Putamen (tissue), 1 donor: Measurements from ENCODE around the gene EPHA3.
A peak's percentile ranks its signal among the peaks of the same experiment; 100 is the strongest.

Experiments used
- DNase-seq: peaks from one replicate; pipeline ENCODE4 v3.0.0-alpha.2; 2016; ENCODE audit warnings: low spot score

EPHA3 gene

DNA sequence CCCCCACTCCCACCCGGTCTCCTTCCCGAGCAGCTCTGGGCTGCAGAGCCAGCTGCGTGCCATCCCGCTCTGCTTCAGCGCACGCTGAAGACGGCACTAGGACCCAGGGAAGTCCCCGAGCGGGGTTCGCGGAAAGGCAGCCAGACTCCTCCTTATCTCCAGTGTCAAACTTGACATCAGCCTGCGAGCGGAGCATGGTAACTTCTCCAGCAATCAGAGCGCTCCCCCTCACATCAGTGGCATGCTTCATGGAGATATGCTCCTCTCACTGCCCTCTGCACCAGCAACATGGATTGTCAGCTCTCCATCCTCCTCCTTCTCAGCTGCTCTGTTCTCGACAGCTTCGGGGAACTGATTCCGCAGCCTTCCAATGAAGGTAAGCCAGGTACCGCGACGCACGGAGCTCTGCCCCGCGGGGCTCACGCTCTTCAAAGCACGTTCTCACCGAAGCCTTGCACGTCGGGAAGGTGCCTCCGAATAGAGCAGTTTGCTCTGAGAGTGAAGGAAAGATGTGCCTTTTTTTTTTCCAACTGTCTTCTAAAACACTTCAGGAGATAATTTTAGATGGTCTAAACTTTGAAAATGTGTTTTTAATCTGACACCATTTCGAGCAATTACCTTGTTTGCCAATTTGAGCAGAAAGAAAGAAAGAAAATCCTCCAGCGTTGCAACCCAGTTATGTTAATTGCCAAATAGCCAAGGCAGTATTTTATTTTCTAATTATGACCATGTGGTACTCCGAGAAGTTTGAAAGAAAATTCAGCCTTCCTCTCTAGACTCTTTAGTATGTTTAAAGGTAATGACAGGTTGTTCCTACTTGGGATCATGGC is at the start of gene EPHA3:
EPHA3 (plus strand) TSS at position 161 of the 830 bp plus-strand sequence; CDS start at position 289, 128 bp downstream.
- DNase-seq = peak; percentile 83

DNA sequence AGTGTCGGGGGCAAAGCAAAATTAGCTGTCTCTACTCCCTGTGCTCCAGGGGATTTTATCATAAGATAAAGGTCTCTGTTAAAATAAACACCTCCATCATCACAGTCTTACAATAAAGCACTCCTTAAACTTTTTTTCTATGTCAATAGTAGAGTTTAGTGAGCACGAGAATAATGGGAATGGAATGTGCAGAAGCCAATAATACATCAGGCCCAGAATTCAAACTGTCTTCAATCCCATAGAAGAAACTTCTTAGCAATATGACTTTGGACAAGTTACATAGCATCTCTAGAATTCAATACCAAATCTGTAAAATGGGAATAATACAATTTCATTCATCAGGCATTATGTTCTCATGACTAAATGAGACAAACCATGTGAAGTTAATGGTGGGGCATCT is 49.0 kb upstream of the EPHA3 start:
- DNase-seq = no peak

GRCh38 chr3:89059211-89059925 is 48.1 kb upstream of the EPHA3 start:
- DNase-seq = no peak

GRCh38 chr3:89061259-89061658 is 46.2 kb upstream of the EPHA3 start:
- DNase-seq = no peak

DNA sequence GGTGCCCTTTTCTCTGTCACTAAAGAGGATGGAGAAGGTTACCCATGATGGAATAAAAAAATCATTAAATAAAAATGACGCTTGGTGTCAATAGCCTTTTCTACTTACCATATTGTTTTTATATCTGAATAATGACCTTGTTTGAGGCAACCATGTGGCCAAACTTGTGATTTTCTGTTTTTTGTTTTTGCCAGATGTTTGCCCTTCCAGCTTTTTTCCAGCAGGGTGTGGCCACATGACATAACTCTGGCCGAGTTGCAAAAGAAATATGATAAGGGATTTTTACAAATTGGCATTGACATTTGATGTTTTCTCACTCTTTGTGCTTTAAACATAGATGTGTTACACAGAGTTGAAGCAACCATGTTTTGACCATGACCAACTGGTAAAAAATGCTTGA is 39.7 kb upstream of the EPHA3 start:
- no peak for DNase-seq

DNA sequence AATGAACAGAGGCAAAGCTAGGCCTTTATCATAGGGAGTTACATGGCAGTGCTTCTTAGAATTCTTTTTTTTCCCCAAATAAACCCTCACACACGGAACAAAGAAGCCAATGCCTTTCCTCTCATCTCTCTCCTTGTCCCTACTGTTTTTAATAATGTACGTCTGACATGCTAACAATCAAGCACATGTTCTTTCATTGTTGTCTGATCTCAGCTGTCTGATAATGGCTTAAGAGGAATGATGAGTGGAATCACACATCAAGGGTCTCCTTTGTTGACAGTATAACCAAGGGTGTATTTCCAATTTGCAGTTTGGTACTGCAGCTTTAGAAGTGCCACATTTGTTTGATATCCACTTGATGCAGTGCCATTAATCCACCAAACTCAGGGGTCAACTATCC is 34.8 kb upstream of the EPHA3 start:
- DNase-seq = no peak

DNA sequence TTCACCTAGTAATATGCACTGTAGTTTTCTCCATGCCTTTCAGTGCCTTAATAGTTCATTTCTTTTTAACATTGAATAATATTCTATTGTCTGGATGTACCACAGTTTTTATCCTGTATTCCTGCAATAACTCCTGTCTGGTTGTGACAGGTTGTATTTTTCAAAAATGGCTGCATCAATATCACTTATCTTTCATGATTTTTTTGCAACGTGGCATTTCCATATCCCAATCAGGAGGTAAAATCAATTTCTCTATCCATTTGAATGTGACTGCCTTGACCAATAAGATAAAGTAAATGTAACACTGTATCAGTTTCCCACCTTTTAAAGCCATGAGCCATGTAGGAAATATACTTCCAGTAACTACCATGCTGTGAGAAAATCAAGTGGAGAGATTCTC is 27.5 kb upstream of the EPHA3 start:
- DNase-seq = no peak

GRCh38 chr3:89087851-89088250 is 19.6 kb upstream of the EPHA3 start:
- no peak for DNase-seq

- no peak for DNase-seq
These were observed 9.2 kb upstream of the EPHA3 start for GRCh38 chr3:89098173-89098572.

- DNase-seq = peak; percentile 43
These were observed 8.3 kb upstream of the EPHA3 start for GRCh38 chr3:89098964-89099585.

DNA sequence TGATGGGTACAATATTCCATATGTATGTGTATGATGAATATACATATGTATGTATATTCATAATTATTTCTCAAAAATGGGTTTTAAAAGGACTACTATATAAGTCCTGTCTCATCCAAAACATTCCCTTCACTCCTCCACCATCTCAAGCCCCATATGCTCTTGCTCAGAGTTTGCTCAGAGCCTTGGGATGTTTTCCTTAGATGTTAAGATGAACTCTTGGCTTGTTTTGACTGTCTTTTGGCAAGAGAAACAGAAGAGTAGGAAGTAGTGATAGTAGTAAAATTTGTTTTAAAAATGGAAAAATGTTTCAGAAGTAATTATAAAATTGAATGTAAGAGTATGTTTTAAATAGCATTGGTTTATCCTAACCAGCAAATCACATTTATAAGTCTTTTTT is 6.2 kb upstream of the EPHA3 start:
- no peak for DNase-seq

DNA sequence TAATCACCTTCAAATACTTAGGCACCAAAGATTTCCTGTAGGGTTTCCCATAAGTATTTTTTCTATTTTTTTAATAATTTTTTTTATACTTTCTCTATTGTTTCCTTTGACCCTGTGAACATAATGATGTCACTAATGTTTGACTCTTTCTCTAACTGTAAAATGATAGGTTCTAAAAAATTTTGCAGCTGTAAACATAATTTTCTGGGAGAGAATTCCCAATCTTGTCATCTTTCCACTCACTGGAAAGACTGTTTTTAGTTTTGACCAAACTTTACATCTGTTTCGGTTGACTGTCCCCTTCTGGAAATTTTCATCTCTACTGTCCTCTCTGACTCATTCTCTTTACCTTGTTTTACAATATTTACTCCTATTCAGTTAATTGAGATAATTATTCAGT is 5.5 kb upstream of the EPHA3 start:
- no peak for DNase-seq

GRCh38 chr3:89104499-89104898 is 2.9 kb upstream of the EPHA3 start:
- DNase-seq = no peak

DNA sequence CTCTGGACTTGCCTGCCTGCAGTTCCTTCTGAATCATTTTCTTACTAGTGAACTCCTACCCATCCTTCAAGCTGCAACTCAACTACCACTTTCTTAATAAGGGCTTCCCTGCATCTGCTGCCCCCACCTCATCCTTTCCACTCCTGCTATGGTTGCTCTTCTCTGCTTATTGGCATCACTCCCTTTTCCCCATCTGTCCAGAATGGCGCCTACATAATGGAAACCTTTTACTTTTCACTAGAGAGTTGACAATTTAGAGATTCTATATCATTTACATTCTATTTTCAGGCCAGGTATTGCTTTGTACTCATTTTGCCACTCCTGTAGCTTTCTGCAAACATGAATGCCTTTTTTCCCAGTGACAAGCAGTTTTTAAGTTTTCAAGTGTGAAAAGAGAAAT is 1.9 kb upstream of the EPHA3 start:
- DNase-seq = no peak

- no peak for DNase-seq
These were observed 800 bp downstream of the EPHA3 start for GRCh38 chr3:89108291-89108550.

GRCh38 chr3:89113344-89113743 is 5.9 kb downstream of the EPHA3 start:
- no peak for DNase-seq

- peak; percentile 71 for DNase-seq
These were observed 6.7 kb downstream of the EPHA3 start for GRCh38 chr3:89113893-89114840.

GRCh38 chr3:89114841-89115223 is 7.4 kb downstream of the EPHA3 start:
- no peak for DNase-seq

- DNase-seq = no peak
These were observed 9.1 kb downstream of the EPHA3 start for GRCh38 chr3:89116476-89116875.

DNA sequence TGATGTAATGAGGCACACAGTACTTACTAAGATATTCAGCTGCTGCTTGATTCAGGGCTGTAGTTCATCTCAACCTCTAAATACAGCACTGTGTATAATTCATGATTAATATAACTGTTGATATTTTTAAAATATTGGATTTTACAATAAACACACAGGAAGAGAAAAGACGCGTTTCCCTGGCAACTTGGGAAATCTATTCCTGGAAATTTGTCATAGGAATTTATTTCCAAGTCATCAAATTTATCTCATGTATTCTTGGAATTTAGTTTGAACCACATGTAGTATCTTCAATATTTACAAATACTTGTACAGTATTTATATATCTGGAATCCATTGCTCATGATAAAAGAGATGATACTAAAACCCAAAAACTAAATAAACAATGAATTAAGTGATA is 30.6 kb downstream of the EPHA3 start:
- no peak for DNase-seq

GRCh38 chr3:89139870-89140269 is 32.4 kb downstream of the EPHA3 start:
- DNase-seq = no peak

DNA sequence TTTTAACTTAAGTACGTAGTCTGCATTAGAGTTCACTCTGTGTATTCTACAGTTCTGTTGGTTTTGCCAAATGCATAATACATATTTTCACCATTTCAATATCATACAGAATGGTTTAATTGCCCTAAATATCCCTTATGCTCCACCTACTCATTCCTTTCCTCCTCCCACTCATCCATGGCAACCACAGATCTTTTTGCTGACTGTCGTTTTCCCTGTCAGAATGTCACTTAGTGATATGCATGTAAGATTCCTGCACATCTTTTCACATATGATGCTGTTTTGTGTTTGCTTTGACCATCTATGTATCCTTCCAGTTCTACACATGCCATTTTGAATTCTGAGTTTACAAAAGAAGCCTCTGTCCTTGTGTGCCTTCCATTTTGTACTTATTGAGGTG is 36.7 kb downstream of the EPHA3 start:
- no peak for DNase-seq
